Lung (tissue), 12 donors: ENCODE measurements around the gene AXIN1. TPM values are rescaled to one million over a fixed set of nuclear protein-coding genes. Genes with fewer than 3 reads are reported as not detected.

Experiments
- ATAC-seq: fragments of 200-7000 bp; cut with Tn5 transposase; one replicate; pipeline ENCODE4 v1.9.1; 2020; ENCODE audit warnings: moderate number of reproducible peaks; ENCODE audit not compliant: insufficient read depth, low FRiP score
- DNase-seq, 3 donors: peaks; one replicate each; pipeline ENCODE4 v3.0.0-alpha.2; 2013 to 2017
- H3K27ac ChIP-seq, 2 donors: one replicate each; pipeline ENCODE4 v1.5.1; 2013; ENCODE audit warnings: mild to moderate bottlenecking in 2 of 2, moderate library complexity in 2 of 2, control low read depth in 1 of 2, inconsistent platforms in 1 of 2, low read depth in 1 of 2, low read length in 1 of 2
- H3K27me3 ChIP-seq, 3 donors: one replicate each; pipeline ENCODE4 v1.5.1; 2013; ENCODE audit warnings: low read length in 2 of 3; ENCODE audit not compliant: control insufficient read depth in 3 of 3, insufficient read depth in 3 of 3
- H3K36me3 ChIP-seq, 4 donors: one replicate each; pipeline ENCODE4 v1.5.1; 2013; ENCODE audit warnings: low read length in 4 of 4, mild to moderate bottlenecking in 1 of 4, moderate library complexity in 1 of 4; ENCODE audit not compliant: control insufficient read depth in 4 of 4, insufficient read depth in 4 of 4
- H3K4me1 ChIP-seq, 5 donors: one replicate each; pipeline ENCODE4 v1.5.1; 2013; ENCODE audit warnings: low read length in 5 of 5, mild to moderate bottlenecking in 2 of 5, moderate library complexity in 1 of 5; ENCODE audit not compliant: control insufficient read depth in 5 of 5, insufficient read depth in 5 of 5
- H3K4me3 ChIP-seq: one replicate; pipeline ENCODE4 v1.5.1; 2013; ENCODE audit warnings: mild to moderate bottlenecking, control low read depth, moderate library complexity
- H3K9ac ChIP-seq, 2 donors: one replicate each; pipeline ENCODE4 v1.5.1; 2013; ENCODE audit warnings: low read length in 2 of 2, control low read depth in 1 of 2; ENCODE audit not compliant: insufficient read depth in 1 of 2
- H3K9me3 ChIP-seq, 4 donors: one replicate each; pipeline ENCODE4 v1.5.1; 2013; ENCODE audit warnings: low read length in 3 of 4, mild to moderate bottlenecking in 1 of 4, moderate library complexity in 1 of 4; ENCODE audit not compliant: control insufficient read depth in 4 of 4, insufficient read depth in 3 of 4
- whole genome bisulfite sequencing, 2 donors: extraction: QIAGEN DNeasy Blood & Tissue Kit; methylation state at CpG; one replicate each; pipeline ENCODE4 v1.1.7; 2013; 5-methylcytosine and 5-hydroxymethylcytosine counted together
- polyA plus RNA-seq, 2 donors: library from polyadenylated mRNA; stranded (reverse); fragments of 200-250 nt; gene quantifications; one replicate each; pipeline ENCODE4 v1.2.1, GENCODE V29; 2013
- total RNA-seq, 2 donors: library from RNA; depleted of rRNA in 1 of 2; stranded (reverse); fragments of >200 nt in 1 of 2; gene quantifications; one replicate each; pipeline ENCODE4 v1.2.1, GENCODE V29; 2014 to 2021
- TF ChIP-seq, protein P1 (sequence below): IDR thresholded peaks from 2 replicates; pipeline ENCODE4 v1.5.1; 2012; ENCODE audit warnings: mild to moderate bottlenecking; ENCODE audit errors: control extremely low read depth, extremely low read depth
- donor health status: control.
- donor health status: control.
- donor health status: Bipolar disorder and iron deficiency.
- donor health status: healthy.
- donor health status: DM: yes; HTN: yes; CAD: no.

Gene AXIN1
- total and polyA plus RNA-seq, 4 donors: 16.9 to 25.9 (median 19.4) TPM

GRCh38 chr16:354971-355461 is 2.5 kb upstream of the AXIN1 start:
- WGBS, 2 donors: 57 to 76% methylated on average over 10 of the region's 10 CpGs
- ATAC-seq: no peak
- no peaks in the 10 kb centered on the region for H3K9me3 ChIP-seq

GRCh38 chr16:354291-354881 is 1.9 kb upstream of the AXIN1 start:
- 91 to 93% methylated on average over 12 of the region's 12 CpGs for WGBS, 2 donors
- TF ChIP-seq, protein P1, sequence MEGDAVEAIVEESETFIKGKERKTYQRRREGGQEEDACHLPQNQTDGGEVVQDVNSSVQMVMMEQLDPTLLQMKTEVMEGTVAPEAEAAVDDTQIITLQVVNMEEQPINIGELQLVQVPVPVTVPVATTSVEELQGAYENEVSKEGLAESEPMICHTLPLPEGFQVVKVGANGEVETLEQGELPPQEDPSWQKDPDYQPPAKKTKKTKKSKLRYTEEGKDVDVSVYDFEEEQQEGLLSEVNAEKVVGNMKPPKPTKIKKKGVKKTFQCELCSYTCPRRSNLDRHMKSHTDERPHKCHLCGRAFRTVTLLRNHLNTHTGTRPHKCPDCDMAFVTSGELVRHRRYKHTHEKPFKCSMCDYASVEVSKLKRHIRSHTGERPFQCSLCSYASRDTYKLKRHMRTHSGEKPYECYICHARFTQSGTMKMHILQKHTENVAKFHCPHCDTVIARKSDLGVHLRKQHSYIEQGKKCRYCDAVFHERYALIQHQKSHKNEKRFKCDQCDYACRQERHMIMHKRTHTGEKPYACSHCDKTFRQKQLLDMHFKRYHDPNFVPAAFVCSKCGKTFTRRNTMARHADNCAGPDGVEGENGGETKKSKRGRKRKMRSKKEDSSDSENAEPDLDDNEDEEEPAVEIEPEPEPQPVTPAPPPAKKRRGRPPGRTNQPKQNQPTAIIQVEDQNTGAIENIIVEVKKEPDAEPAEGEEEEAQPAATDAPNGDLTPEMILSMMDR: no peak
- H3K27me3 ChIP-seq: no peaks in the 10 kb centered on the region
- DNase-seq (no peak), ATAC-seq (no peak)
- H3K9ac ChIP-seq: no peak overlapping the region
- peaks cover 0 to 8% (median 0%) of the 10 kb centered on the region in 4 donors for H3K36me3 ChIP-seq
- no peak overlapping the region for H3K27ac ChIP-seq
- no peaks in the 10 kb centered on the region for H3K9me3 ChIP-seq
- H3K4me3 ChIP-seq: no peak overlapping the region
- H3K4me1 ChIP-seq: peaks cover 0 to 7% (median 0%) of the 10 kb centered on the region in 5 donors

More at GRCh38 chr16:354971-355461, 2.5 kb upstream of the AXIN1 start:
- Histone ChIP-seq H3K36me3 (peaks cover 0 to 7% (median 0%) of the 10 kb centered on the region in 4 donors), H3K4me1 (peaks cover 0 to 7% (median 0%) of the 10 kb centered on the region in 5 donors), H3K9ac (no peak overlapping the region), H3K4me3 (no peak overlapping the region), H3K27me3 (no peaks in the 10 kb centered on the region), H3K27ac (no peak overlapping the region)
- TF ChIP-seq, protein P1: no peak
- no peak for DNase-seq

GRCh38 chr16:353404-354290 is 1.1 kb upstream of the AXIN1 start:
- 68 to 71% methylated on average over 25 of the region's 25 CpGs for WGBS, 2 donors
- Histone ChIP-seq H3K36me3 (peaks cover 0 to 8% (median 0%) of the 10 kb centered on the region in 4 donors), H3K4me3 (peak overlapping the region; percentile 4), H3K9me3 (no peaks in the 10 kb centered on the region), H3K27me3 (no peaks in the 10 kb centered on the region), H3K27ac (peak overlapping the region in 1 of 2 donors; percentile 48), H3K4me1 (peaks cover 0 to 7% (median 0%) of the 10 kb centered on the region in 5 donors), H3K9ac (no peak overlapping the region)
- no peak for ATAC-seq
- TF ChIP-seq, protein P1: no peak
- DNase-seq: no peak
